Pancreas (tissue), 10 donors: Measurements from ENCODE around the gene BTBD16. TPM values are rescaled to one million over a fixed set of nuclear protein-coding genes. Genes with fewer than 3 reads are reported as not detected.
A peak's percentile ranks its signal among the peaks of the same experiment; 100 is the strongest.

Experiments used
- ATAC-seq, 4 donors: fragments of 200-7000 bp; cut with Tn5 transposase; one replicate each; pipeline versions ENCODE4 v1.8.0 to v1.9.1; 2020; ENCODE audit warnings: mild to moderate bottlenecking in 4 of 4, moderate library complexity in 4 of 4
- DNase-seq, 6 donors: peaks; one replicate each; pipeline ENCODE4 v3.0.0-alpha.2; 2020
- FAIRE-seq: peaks from 2 replicates; lab custom pipeline; 2012; peaks lifted over from hg19 to GRCh38; lab: Jason Lieb, UNC
- H3K27ac ChIP-seq, 4 donors: fragments of 200-600 bp; sonication (generic); 1 replicate in 3 of 4; 2 replicates in 1 of 4; pipeline versions ENCODE4 v1.5.0 to v1.8.0; 2020
- H3K27me3 ChIP-seq, 4 donors: fragments of 200-600 bp; one replicate each; pipeline ENCODE4 v1.8.0; 2021
- H3K36me3 ChIP-seq, 3 donors: fragments of 200-600 bp; sonication (generic) in 1 of 3; one replicate each; pipeline versions ENCODE4 v1.5.0 to v1.8.0; 2020 to 2021
- H3K4me1 ChIP-seq, 3 donors: fragments of 200-600 bp; one replicate each; pipeline ENCODE4 v1.8.0; 2021
- H3K4me3 ChIP-seq, 4 donors: fragments of 200-600 bp; sonication (generic) in 2 of 4; one replicate each; pipeline versions ENCODE4 v1.5.0 to v1.8.0; 2020 to 2021
- H3K9me3 ChIP-seq, 4 donors: fragments of 200-600 bp; one replicate each; pipeline ENCODE4 v1.8.0; 2021
- CTCF ChIP-seq, 4 donors: fragments of 200-600 bp; sonication (generic) in 3 of 4; IDR thresholded peaks; one replicate each; pipeline versions ENCODE4 v1.5.0 to v1.8.0; 2021; ENCODE audit warnings: antibody characterized with exemption in 4 of 4
- WGBS, 2 donors: extraction: QIAGEN DNeasy Blood & Tissue Kit; methylation state at CpG; one replicate each; pipeline ENCODE4 v1.1.7; 2013; 5-methylcytosine and 5-hydroxymethylcytosine counted together
- intact Hi-C, 3 donors: fragments of 100-400 bp; cut with DNase I; formaldehyde crosslinking; loops; one replicate each; pipeline versions ENCODE4 v1.11.1 to v1.14.2; 2022
- polyA plus RNA-seq, 2 donors: library from polyadenylated mRNA; stranded (reverse); fragments of 200-250 nt; gene quantifications; one replicate each; pipeline ENCODE4 v1.2.3, GENCODE V29; 2013
- total RNA-seq, 6 donors: library from RNA; stranded (reverse); fragmentation: NEBNext Ultra II Directional in 4 of 6; extraction: Animal tissue kit (Norgen Biotek cat#: 25700) in 4 of 6; gene quantifications; one replicate each; pipeline versions ENCODE4 v1.2.1 to v1.2.4, GENCODE V29; 2021 to 2023
- donor health status: healthy with polysubstance abuse.
- donor health status: DM: no; HTN: no; CAD: no; lungs with moderate emphysema.
- donor health status: DM: no; HTN: no; CAD: no.
- donor health status: control.
- donor health status: control.
- donor health status: Bipolar disorder and iron deficiency.
- donor health status: DM: yes; HTN: yes; CAD: no.
- donor health status: DM: no; HTN: no; CAD: no.
- donor health status: DM: no; HTN: no; CAD: no.
- donor health status: DM: yes; HTN: yes; CAD: no.

The BTBD16 gene
- total and polyA plus RNA-seq, 8 donors, result 0.14 to 0.52 (median 0.34) TPM; not detected in 3

- ATAC-seq (no peak), FAIRE-seq (no peak), DNase-seq (no peak)
- 64 to 68% methylated on average over 6 of the region's 6 CpGs for whole genome bisulfite sequencing, 2 donors
- no peak overlapping the region for H3K4me3 ChIP-seq
- no peaks in the 10 kb centered on the region for H3K9me3 ChIP-seq
- no peaks in the 10 kb centered on the region for H3K27me3 ChIP-seq
- intact Hi-C loops, result loop anchor here in 2 of 3 donors (5.0 to 10.0 kb wide), 2 partner anchors 139 to 267 kb away; partner anchors contain the start of gene DMBT1 (in 1 of the 2)
- H3K36me3 ChIP-seq, result no peaks in the 10 kb centered on the region
- TF ChIP-seq CTCF (IDR thresholded peaks at IDR 0.05), result no peak
- H3K4me1 ChIP-seq, result peaks cover 0 to 5% (median 0%) of the 10 kb centered on the region in 3 donors
- H3K27ac ChIP-seq, result no peak overlapping the region
Observed at GRCh38 chr10:122298206-122298597, 27.1 kb downstream of the BTBD16 start.

- intact Hi-C loops, result loop anchor here in 2 of 3 donors (5.0 to 10.0 kb wide), 2 partner anchors 139 to 266 kb away; partner anchors contain the start of gene DMBT1 (in 1 of the 2)
- Histone ChIP-seq H3K9me3 (no peaks in the 10 kb centered on the region), H3K27ac (no peak overlapping the region), H3K27me3 (no peaks in the 10 kb centered on the region), H3K4me3 (peak overlapping the region in 1 of 4 donors; percentile 13), H3K36me3 (no peaks in the 10 kb centered on the region), H3K4me1 (peaks cover 0 to 5% (median 0%) of the 10 kb centered on the region in 3 donors)
- WGBS, 2 donors, result 21 to 26% methylated on average over 15 of the region's 15 CpGs
- ATAC-seq (peak; percentile 95 to 98 (median 98)), FAIRE-seq (peak; percentile 74), DNase-seq (peak in 5 of 6 donors; percentile 53 to 85 (median 74))
- peak; percentile 81 to 92 (median 84) for TF ChIP-seq CTCF (IDR thresholded peaks at IDR 0.05)
Observed at GRCh38 chr10:122298598-122299301, 27.7 kb downstream of the BTBD16 start.

- Histone ChIP-seq H3K9me3 (no peaks in the 10 kb centered on the region), H3K4me3 (no peak overlapping the region), H3K4me1 (peaks cover 0 to 5% (median 0%) of the 10 kb centered on the region in 3 donors), H3K36me3 (no peaks in the 10 kb centered on the region), H3K27me3 (no peaks in the 10 kb centered on the region), H3K27ac (no peak overlapping the region)
- FAIRE-seq (no peak), ATAC-seq (no peak), DNase-seq (no peak)
- TF ChIP-seq CTCF (IDR thresholded peaks at IDR 0.05), result no peak
- intact Hi-C loops, result loop anchor here in 2 of 3 donors (5.0 to 10.0 kb wide), 2 partner anchors 138 to 265 kb away; partner anchors contain the start of gene DMBT1 (in 1 of the 2)
- WGBS, 2 donors, result 74 to 83% methylated on average over 14 of the region's 14 CpGs
Observed at GRCh38 chr10:122299423-122300075, 28.5 kb downstream of the BTBD16 start.

GRCh38 chr10:122301055-122301810 lies 30.1 kb downstream of the BTBD16 start:
- no peak for FAIRE-seq
- intact Hi-C loops, result no loop called here
- Histone ChIP-seq H3K36me3 (no peaks in the 10 kb centered on the region), H3K27me3 (no peaks in the 10 kb centered on the region), H3K4me3 (no peak overlapping the region), H3K4me1 (peaks cover 0 to 5% (median 0%) of the 10 kb centered on the region in 3 donors), H3K27ac (no peak overlapping the region), H3K9me3 (no peaks in the 10 kb centered on the region)
- WGBS, 2 donors, result 54 to 58% methylated on average over 12 of the region's 12 CpGs
- peak in 2 of 4 donors; percentile 7 to 29 for ATAC-seq
- peak in 1 of 6 donors; percentile 15 for DNase-seq
- no peak for TF ChIP-seq CTCF (IDR thresholded peaks at IDR 0.05)
